ENCODE data around the gene GATAD1.
"Not testable (repeated sequence)": the region's sequence is repeated elsewhere in the genome, so short reads cannot be mapped to it uniquely, and the experiment has no call there.

Gene GATAD1, protein sequence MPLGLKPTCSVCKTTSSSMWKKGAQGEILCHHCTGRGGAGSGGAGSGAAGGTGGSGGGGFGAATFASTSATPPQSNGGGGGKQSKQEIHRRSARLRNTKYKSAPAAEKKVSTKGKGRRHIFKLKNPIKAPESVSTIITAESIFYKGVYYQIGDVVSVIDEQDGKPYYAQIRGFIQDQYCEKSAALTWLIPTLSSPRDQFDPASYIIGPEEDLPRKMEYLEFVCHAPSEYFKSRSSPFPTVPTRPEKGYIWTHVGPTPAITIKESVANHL

GRCh38 chr7:92447345-92448204 lies at the start of gene GATAD1:
Gene GATAD1 (plus strand): TSS chr7:92447482. CDS start chr7:92447730, 248 bp downstream.
- DNase-seq (ENCODE audit: low read depth in 2 of 2) = peak; percentile 50 to 65

GRCh38 chr7:92397542-92397941 lies 49.7 kb upstream of the GATAD1 start:
- DNase-seq (ENCODE audit: low read depth in 2 of 2) = no peak

DNA sequence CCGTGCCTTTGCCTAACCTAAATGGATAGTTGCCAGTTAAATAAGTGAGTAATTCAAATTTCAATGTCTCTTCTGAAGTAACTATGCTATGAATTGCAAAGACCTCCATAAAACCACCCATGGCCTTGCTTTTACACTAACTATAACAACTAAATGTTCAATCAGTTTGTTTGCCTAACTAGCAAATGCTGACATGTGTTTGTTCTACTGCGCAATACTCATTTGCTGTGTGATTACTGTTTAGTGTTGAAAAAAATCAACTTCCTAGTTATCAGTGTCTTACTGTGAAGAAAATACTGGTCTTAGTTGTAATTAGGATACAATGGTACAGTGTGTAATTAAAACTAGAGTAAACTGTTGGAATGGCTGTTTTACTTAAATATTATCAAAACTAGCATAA lies 47.3 kb upstream of the GATAD1 start:
- DNase-seq (ENCODE audit: low read depth in 2 of 2) = no peak

- no peak for DNase-seq (ENCODE audit: low read depth in 2 of 2)
These were observed 44.1 kb upstream of the GATAD1 start for GRCh38 chr7:92402920-92403759.

GRCh38 chr7:92403760-92404074 lies 43.6 kb upstream of the GATAD1 start:
- DNase-seq (ENCODE audit: low read depth in 2 of 2) = no peak

GRCh38 chr7:92404170-92404614 lies 43.1 kb upstream of the GATAD1 start:
- DNase-seq (ENCODE audit: low read depth in 2 of 2) = peak; percentile 12 to 21

DNA sequence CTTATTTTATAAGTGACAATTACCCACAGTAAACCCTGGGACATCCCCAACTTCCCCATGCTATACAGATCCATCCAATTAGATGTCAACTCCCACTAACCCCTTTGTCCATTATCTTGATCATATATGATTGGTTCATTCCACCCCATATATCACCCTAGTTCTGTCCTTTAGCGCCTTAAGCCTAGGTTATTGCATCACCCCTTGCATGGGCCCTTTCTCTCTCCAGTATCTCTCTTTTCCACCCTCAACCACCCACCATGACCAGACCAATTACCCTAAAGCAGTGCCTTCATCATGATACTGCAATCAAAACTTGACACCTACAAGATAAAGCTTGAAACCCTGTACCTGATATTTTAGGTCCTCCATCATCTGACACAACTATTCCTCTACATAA lies 37.9 kb upstream of the GATAD1 start:
- no peak for DNase-seq (ENCODE audit: low read depth in 2 of 2)

DNA sequence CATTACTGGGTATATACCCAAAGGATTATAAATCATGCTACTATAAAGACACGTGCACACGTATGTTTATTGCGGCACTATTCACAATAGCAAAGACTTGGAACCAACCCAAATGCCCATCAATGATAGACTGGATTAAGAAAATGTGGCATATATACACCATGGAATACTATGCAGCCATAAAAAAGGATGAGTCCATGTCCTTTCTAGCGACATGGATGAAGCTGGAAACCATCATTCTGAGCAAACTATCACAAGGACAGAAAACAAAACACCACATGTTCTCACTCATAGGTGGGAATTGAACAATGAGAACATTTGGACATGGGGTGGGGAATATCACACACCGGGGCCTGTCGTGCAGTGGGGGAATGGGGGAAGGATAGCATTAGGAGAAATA lies 37.1 kb upstream of the GATAD1 start:
- not testable (repeated sequence) for DNase-seq (ENCODE audit: low read depth in 2 of 2)

DNA sequence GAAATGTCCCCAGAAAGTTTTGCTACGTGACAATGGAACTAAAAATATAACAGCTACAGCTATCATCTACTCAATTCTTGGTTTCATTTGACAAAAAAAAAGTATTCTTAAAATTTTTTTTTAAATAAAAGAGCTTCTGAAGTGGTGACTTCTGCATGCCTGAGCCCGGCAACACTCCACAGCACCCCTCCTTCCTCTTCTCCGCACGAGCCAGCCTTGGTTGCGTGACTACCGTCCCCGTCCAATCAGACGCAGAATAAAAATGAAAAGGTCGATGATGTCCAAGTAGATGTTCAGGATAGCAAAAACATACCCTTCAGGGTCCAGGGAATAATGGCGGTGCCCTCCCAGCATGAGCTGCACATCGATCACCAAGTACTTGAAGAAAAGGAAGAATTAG lies 34.5 kb upstream of the GATAD1 start:
- DNase-seq (ENCODE audit: low read depth in 2 of 2) = no peak

GRCh38 chr7:92413550-92413949 lies 33.7 kb upstream of the GATAD1 start:
- DNase-seq (ENCODE audit: low read depth in 2 of 2) = no peak

GRCh38 chr7:92415225-92415624 lies 32.1 kb upstream of the GATAD1 start:
- no peak for DNase-seq (ENCODE audit: low read depth in 2 of 2)

DNA sequence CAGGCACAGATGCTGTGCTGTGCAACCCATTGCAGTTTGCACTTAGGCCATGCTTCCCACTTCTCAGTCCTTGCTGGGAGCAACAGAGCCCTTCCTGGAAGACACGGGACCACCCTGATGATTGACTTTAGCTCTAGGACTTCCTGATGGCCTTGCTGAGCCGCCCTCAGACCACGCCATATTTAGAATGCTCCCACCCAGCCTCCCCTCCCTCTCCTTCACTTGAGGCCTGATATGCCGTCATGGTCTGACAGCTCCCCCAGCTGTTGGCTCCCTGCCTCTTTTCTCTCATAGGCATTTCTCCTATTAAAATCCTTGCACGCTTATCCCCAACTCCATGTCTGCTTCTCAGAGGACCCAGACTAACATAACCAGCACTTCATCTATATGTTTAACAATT lies 29.4 kb upstream of the GATAD1 start:
- DNase-seq (ENCODE audit: low read depth in 2 of 2) = no peak

DNA sequence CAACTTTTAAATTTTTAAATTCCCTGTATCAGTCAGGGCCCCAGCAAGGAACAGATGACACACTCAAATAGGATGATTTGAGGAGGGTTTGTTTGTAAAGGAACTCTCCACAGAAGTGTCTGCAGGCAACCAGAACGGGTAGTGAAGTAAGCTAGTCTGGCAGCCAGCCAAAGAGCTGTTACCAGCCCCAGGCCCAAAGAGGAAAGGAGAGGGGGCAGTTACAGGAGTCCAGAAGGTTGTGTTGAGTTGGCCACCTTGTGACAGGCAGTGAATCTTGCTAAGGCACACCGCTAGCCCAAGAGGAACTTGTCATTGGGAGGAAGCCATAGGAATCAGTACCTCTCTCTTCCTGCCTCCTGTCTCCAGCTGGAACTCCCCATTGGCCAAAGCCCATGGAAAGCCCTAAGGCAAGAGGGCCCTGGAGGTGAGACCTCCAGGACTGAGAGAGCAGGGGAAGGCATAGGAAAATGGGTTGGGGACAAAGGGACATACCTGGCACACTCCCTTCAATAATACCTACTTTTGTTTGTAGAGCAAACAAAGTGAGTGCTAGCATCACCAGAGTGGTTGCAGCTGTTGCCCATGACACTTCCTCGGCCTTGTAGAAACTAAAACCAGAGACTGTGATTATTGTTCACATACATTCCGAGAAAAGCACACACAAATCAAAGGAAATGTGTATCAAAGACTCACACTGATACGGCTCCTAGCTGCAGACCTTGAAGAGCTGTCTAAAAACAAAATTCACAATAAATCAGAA lies 25.4 kb upstream of the GATAD1 start:
- no peak for DNase-seq (ENCODE audit: low read depth in 2 of 2)

DNA sequence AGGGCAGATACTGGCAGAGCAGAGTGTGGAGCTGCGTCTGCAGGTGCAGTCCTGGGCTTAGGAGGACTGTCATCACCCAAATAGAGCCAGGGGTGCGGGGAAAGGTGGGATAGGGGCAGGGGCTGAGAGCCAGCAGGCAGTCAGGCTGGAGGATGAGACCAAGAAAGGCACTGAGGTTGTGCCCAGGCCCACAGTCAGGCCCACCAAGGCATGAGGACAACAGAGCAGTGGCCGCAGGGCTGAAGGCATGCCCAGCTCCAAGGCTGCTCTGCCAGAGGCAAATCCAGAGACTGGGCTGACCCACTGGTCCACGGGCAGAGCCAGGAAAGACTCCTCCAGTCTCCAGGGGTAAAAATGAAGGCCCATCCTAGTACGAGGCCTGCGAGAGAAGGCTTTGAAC lies 24.4 kb upstream of the GATAD1 start:
- no peak for DNase-seq (ENCODE audit: low read depth in 2 of 2)

DNA sequence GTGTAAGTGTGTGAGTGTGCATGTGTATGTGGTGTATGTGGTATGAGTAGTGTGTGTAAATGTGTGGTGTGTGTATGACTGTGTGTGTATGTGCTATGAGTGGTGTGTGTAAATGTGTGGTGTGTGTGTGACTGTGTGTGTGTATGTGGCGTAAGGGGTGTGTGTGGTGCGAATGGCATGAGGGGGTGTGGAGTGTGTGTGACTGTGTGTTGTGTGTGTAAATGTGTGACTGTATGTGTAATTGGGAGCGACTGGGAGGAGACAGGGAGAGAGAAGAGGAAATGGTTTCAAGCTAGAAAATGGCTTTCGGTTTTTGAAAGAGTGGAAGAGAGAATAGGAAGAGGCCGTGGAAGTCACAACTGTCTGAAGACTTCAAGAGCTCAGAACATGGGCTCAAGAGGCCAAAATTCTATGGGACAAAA lies 23.6 kb upstream of the GATAD1 start:
- no peak for DNase-seq (ENCODE audit: low read depth in 2 of 2)

- DNase-seq (ENCODE audit: low read depth in 2 of 2) = no peak
These were observed 21.9 kb upstream of the GATAD1 start for GRCh38 chr7:92425311-92425947.

- no peak for DNase-seq (ENCODE audit: low read depth in 2 of 2)
These were observed 20.1 kb upstream of the GATAD1 start for GRCh38 chr7:92427193-92427592.

- DNase-seq (ENCODE audit: low read depth in 2 of 2) = no peak
These were observed 14.9 kb upstream of the GATAD1 start for GRCh38 chr7:92432299-92432946.

GRCh38 chr7:92433019-92433418 lies 14.3 kb upstream of the GATAD1 start:
- no peak for DNase-seq (ENCODE audit: low read depth in 2 of 2)

- DNase-seq (ENCODE audit: low read depth in 2 of 2) = no peak
These were observed 11.7 kb upstream of the GATAD1 start for GRCh38 chr7:92435542-92435941.
